BLaER1 treated with 17β-estradiol and CSF1 and Interleukin-3, amounts not matched to agents 10 nM and 100 nM (cell line): ENCODE data around the gene NALCN.

Source experiments
- H3K27ac ChIP-seq, 11 experiments: shearing (Covaris generic); formaldehyde crosslinking; 2 replicates each; pipeline ENCODE4 v1.8.1; 2022
- H3K27me3 ChIP-seq, 11 experiments: shearing (Covaris generic); formaldehyde crosslinking; 2 replicates each; pipeline ENCODE4 v1.8.1; 2022
- H3K36me3 ChIP-seq, 11 experiments: shearing (Covaris generic); formaldehyde crosslinking; 2 replicates each; pipeline ENCODE4 v1.8.1; 2022
- H3K4me1 ChIP-seq, 10 experiments: shearing (Covaris generic); formaldehyde crosslinking; 2 replicates each; pipeline ENCODE4 v1.8.1; 2022
- H3K4me2 ChIP-seq, 11 experiments: shearing (Covaris generic); formaldehyde crosslinking; 2 replicates each; pipeline ENCODE4 v1.8.1; 2022
- H3K4me3 ChIP-seq, 10 experiments: shearing (Covaris generic); formaldehyde crosslinking; 2 replicates each; pipeline ENCODE4 v1.8.1; 2022
- H3K9ac ChIP-seq, 11 experiments: shearing (Covaris generic); formaldehyde crosslinking; 2 replicates each; pipeline ENCODE4 v1.8.1; 2022
- H3K9me3 ChIP-seq, 11 experiments: shearing (Covaris generic); formaldehyde crosslinking; replicated peaks in 1 of 11; 2 replicates each; pipeline ENCODE4 v1.8.1; 2022
- H4K20me1 ChIP-seq, 11 experiments: shearing (Covaris generic); formaldehyde crosslinking; 2 replicates each; pipeline ENCODE4 v1.8.1; 2022
- Cebpa-rat ChIP-seq, 11 experiments: shearing (Covaris generic); IDR thresholded peaks; 2 replicates each; pipeline ENCODE4 v1.8.1; 2022

The NALCN gene

GRCh38 chr13:101291206-101291605, 125.1 kb downstream of the NALCN start:
- H3K4me2 ChIP-seq: no peak overlapping the region
- H3K27ac ChIP-seq: no peak overlapping the region
- H3K4me1 ChIP-seq: no peaks in the 10 kb centered on the region
- no peaks in the 10 kb centered on the region for H4K20me1 ChIP-seq
- no peaks in the 10 kb centered on the region for H3K36me3 ChIP-seq
- no peak for TF ChIP-seq Cebpa-rat (IDR thresholded peaks at IDR 0.05)
- peaks cover 0 to 13% (median 0%) of the 10 kb centered on the region in 11 experiments; a peak in 6 of 22 replicates for H3K9me3 ChIP-seq
- no peaks in the 10 kb centered on the region for H3K27me3 ChIP-seq
- H3K4me3 ChIP-seq: no peak overlapping the region
- no peak overlapping the region for H3K9ac ChIP-seq

- no peaks in the 10 kb centered on the region for H4K20me1 ChIP-seq
- H3K9me3 ChIP-seq: peaks cover 0 to 4% (median 0%) of the 10 kb centered on the region in 11 experiments; a peak in 6 of 22 replicates
- no peak overlapping the region for H3K4me3 ChIP-seq
- H3K27ac ChIP-seq: no peak overlapping the region
- H3K36me3 ChIP-seq: no peaks in the 10 kb centered on the region
- H3K9ac ChIP-seq: no peak overlapping the region
- no peak for TF ChIP-seq Cebpa-rat (IDR thresholded peaks at IDR 0.05)
- H3K27me3 ChIP-seq: no peaks in the 10 kb centered on the region
- no peak overlapping the region for H3K4me2 ChIP-seq
- H3K4me1 ChIP-seq: no peaks in the 10 kb centered on the region
Observed at GRCh38 chr13:101289764-101290163, 126.5 kb downstream of the NALCN start.

GRCh38 chr13:101283782-101284181, 132.5 kb downstream of the NALCN start:
- Histone ChIP-seq H3K27ac (no peak overlapping the region), H3K9ac (no peak overlapping the region), H3K4me1 (peaks cover 0 to 3% (median 0%) of the 10 kb centered on the region in 10 experiments; a peak in 1 of 20 replicates), H4K20me1 (no peaks in the 10 kb centered on the region), H3K4me2 (no peak overlapping the region), H3K36me3 (no peaks in the 10 kb centered on the region), H3K9me3 (no peaks in the 10 kb centered on the region), H3K27me3 (no peaks in the 10 kb centered on the region), H3K4me3 (no peak overlapping the region)
- no peak for TF ChIP-seq Cebpa-rat (IDR thresholded peaks at IDR 0.05)

GRCh38 chr13:101272886-101273285, 143.4 kb downstream of the NALCN start:
- H3K27ac ChIP-seq: no peak overlapping the region
- no peaks in the 10 kb centered on the region for H3K27me3 ChIP-seq
- H3K4me3 ChIP-seq: no peak overlapping the region
- TF ChIP-seq Cebpa-rat (IDR thresholded peaks at IDR 0.05): no peak
- no peak overlapping the region for H3K4me2 ChIP-seq
- H3K9me3 ChIP-seq: no peaks in the 10 kb centered on the region
- no peaks in the 10 kb centered on the region for H4K20me1 ChIP-seq
- H3K36me3 ChIP-seq: no peaks in the 10 kb centered on the region
- H3K9ac ChIP-seq: no peak overlapping the region
- no peaks in the 10 kb centered on the region for H3K4me1 ChIP-seq

GRCh38 chr13:101271681-101272245, 144.5 kb downstream of the NALCN start:
- H4K20me1 ChIP-seq: no peaks in the 10 kb centered on the region
- no peak overlapping the region for H3K4me3 ChIP-seq
- H3K4me2 ChIP-seq: no peak overlapping the region
- H3K9me3 ChIP-seq: no peaks in the 10 kb centered on the region
- H3K9ac ChIP-seq: no peak overlapping the region
- no peak overlapping the region for H3K27ac ChIP-seq
- H3K36me3 ChIP-seq: no peaks in the 10 kb centered on the region
- no peak for TF ChIP-seq Cebpa-rat (IDR thresholded peaks at IDR 0.05)
- H3K27me3 ChIP-seq: no peaks in the 10 kb centered on the region
- H3K4me1 ChIP-seq: no peaks in the 10 kb centered on the region

- H3K27ac ChIP-seq: no peak overlapping the region
- H3K27me3 ChIP-seq: no peaks in the 10 kb centered on the region
- H3K4me2 ChIP-seq: no peak overlapping the region
- peaks cover 0 to 8% (median under 1%) of the 10 kb centered on the region in 10 experiments; a peak in 5 of 20 replicates for H3K4me1 ChIP-seq
- H3K9me3 ChIP-seq: 0 out of 22 replicates have a peak, but pooled peaks cover 0 to 4% (median 0%) of the 10 kb centered on the region in 11 experiments
- no peak overlapping the region for H3K4me3 ChIP-seq
- no peaks in the 10 kb centered on the region for H3K36me3 ChIP-seq
- no peak overlapping the region for H3K9ac ChIP-seq
- no peaks in the 10 kb centered on the region for H4K20me1 ChIP-seq
- TF ChIP-seq Cebpa-rat (IDR thresholded peaks at IDR 0.05): no peak
Observed at GRCh38 chr13:101267656-101268055, 148.7 kb downstream of the NALCN start.

- TF ChIP-seq Cebpa-rat (IDR thresholded peaks at IDR 0.05): no peak
- Histone ChIP-seq H3K4me3 (no peak overlapping the region), H3K9me3 (0 out of 22 replicates have a peak, but pooled peaks cover 0 to 4% (median 0%) of the 10 kb centered on the region in 11 experiments), H3K4me2 (no peak overlapping the region), H3K9ac (no peak overlapping the region), H3K27me3 (no peaks in the 10 kb centered on the region), H3K36me3 (no peaks in the 10 kb centered on the region), H4K20me1 (no peaks in the 10 kb centered on the region), H3K27ac (no peak overlapping the region), H3K4me1 (peaks cover 0 to 9% (median 6%) of the 10 kb centered on the region in 10 experiments; a peak in 6 of 20 replicates)
Observed at GRCh38 chr13:101265934-101266333, 150.4 kb downstream of the NALCN start.

GRCh38 chr13:101264931-101265330, 151.4 kb downstream of the NALCN start:
- H3K27ac ChIP-seq: no peak overlapping the region
- no peaks in the 10 kb centered on the region for H3K36me3 ChIP-seq
- peak overlapping the region in 4 of 11 experiments; percentile 1 to 14 (median 8); a peak in 2 of 22 replicates for H3K4me2 ChIP-seq
- H3K4me3 ChIP-seq: no peak overlapping the region
- H3K9ac ChIP-seq: no peak overlapping the region
- H4K20me1 ChIP-seq: no peaks in the 10 kb centered on the region
- no peak for TF ChIP-seq Cebpa-rat (IDR thresholded peaks at IDR 0.05)
- peaks cover 0 to 9% (median 6%) of the 10 kb centered on the region in 10 experiments; a peak in 6 of 20 replicates for H3K4me1 ChIP-seq
- H3K27me3 ChIP-seq: no peaks in the 10 kb centered on the region
- H3K9me3 ChIP-seq: 0 out of 22 replicates have a peak, but pooled peaks cover 0 to 4% (median 0%) of the 10 kb centered on the region in 11 experiments

- Histone ChIP-seq H3K9me3 (0 out of 22 replicates have a peak, but pooled peaks cover 0 to 4% (median 0%) of the 10 kb centered on the region in 11 experiments), H3K9ac (no peak overlapping the region), H4K20me1 (no peaks in the 10 kb centered on the region), H3K4me2 (peak overlapping the region in 2 of 11 experiments; percentile 8 to 28; a peak in 1 of 22 replicates), H3K4me1 (peaks cover 10 to 25% (median 18%) of the 10 kb centered on the region in 10 experiments), H3K27me3 (no peaks in the 10 kb centered on the region), H3K36me3 (no peaks in the 10 kb centered on the region), H3K4me3 (no peak overlapping the region), H3K27ac (no peak overlapping the region)
- no peak for TF ChIP-seq Cebpa-rat (IDR thresholded peaks at IDR 0.05)
Observed at GRCh38 chr13:101262306-101262705, 154.0 kb downstream of the NALCN start.

GRCh38 chr13:101258509-101258908, 157.8 kb downstream of the NALCN start:
- Histone ChIP-seq H4K20me1 (no peaks in the 10 kb centered on the region), H3K4me1 (peaks cover 10 to 26% (median 16%) of the 10 kb centered on the region in 10 experiments), H3K27me3 (no peaks in the 10 kb centered on the region), H3K4me2 (peak overlapping the region; percentile 49 to 83 (median 72)), H3K27ac (peak overlapping the region in 8 of 11 experiments; percentile 15 to 70 (median 42); a peak in 12 of 22 replicates), H3K9ac (peak overlapping the region in 1 of 11 experiments; percentile 52; a peak in 1 of 22 replicates), H3K36me3 (no peaks in the 10 kb centered on the region), H3K4me3 (no peak overlapping the region), H3K9me3 (0 out of 22 replicates have a peak, but pooled peaks cover 0 to 3% (median 0%) of the 10 kb centered on the region in 11 experiments)
- TF ChIP-seq Cebpa-rat (IDR thresholded peaks at IDR 0.05): no peak
